Ishikawa (cell line): ENCODE data around the gene RPS6KA1.

Experiments
- CEBPB ChIP-seq: IDR thresholded peaks from 2 replicates; pipeline ENCODE4 v1.6.1; 2012
- EGR1 ChIP-seq: IDR thresholded peaks from 2 replicates; pipeline ENCODE4 v1.6.1; 2012
- EP300 ChIP-seq: IDR thresholded peaks from 2 replicates; pipeline ENCODE4 v1.6.1; 2012; ENCODE audit warnings: borderline replicate concordance
- FOXM1 ChIP-seq: IDR thresholded peaks from 2 replicates; pipeline ENCODE4 v1.6.1; 2012; ENCODE audit warnings: low read depth, borderline replicate concordance
- MAX ChIP-seq: IDR thresholded peaks from 2 replicates; pipeline ENCODE4 v1.6.1; 2012
- RAD21 ChIP-seq: IDR thresholded peaks from 2 replicates; pipeline ENCODE4 v1.6.1; 2012; ENCODE audit warnings: low read depth
- REST ChIP-seq: IDR thresholded peaks from 2 replicates; pipeline ENCODE4 v1.6.1; 2012; ENCODE audit warnings: low read depth, mild to moderate bottlenecking
- TAF1 ChIP-seq: IDR thresholded peaks from 2 replicates; pipeline ENCODE4 v1.6.1; 2012; ENCODE audit warnings: low read depth, mild to moderate bottlenecking
- TCF12 ChIP-seq: IDR thresholded peaks from 2 replicates; pipeline ENCODE4 v1.6.1; 2012; ENCODE audit warnings: low read depth
- TEAD4 ChIP-seq: IDR thresholded peaks from 2 replicates; pipeline ENCODE4 v1.6.1; 2012
- YY1 ChIP-seq: IDR thresholded peaks from 2 replicates; pipeline ENCODE4 v1.6.1; 2012; ENCODE audit warnings: low read depth
- ZBTB7A ChIP-seq: IDR thresholded peaks from 2 replicates; pipeline ENCODE4 v1.6.1; 2012; ENCODE audit warnings: low read depth

- TF ChIP-seq ZBTB7A (no peak), REST (no peak), TAF1 (no peak), CEBPB (no peak), MAX (no peak), EP300 (no peak), YY1 (no peak), RAD21 (no peak), FOXM1 (no peak), TEAD4 (no peak), EGR1 (no peak), TCF12 (no peak)
Observed at GRCh38 chr1:26578167-26578566, 48.6 kb downstream of the RPS6KA1 start.
